Astrocyte (in vitro differentiated cells and primary cell): Measurements from ENCODE around the gene SRSF5. TPM values are rescaled to one million over a fixed set of nuclear protein-coding genes. Genes with fewer than 3 reads are reported as not detected.

Experiments used
- DNase-seq: peaks from one replicate; pipeline ENCODE4 v3.0.0-alpha.2; 2010; ENCODE audit warnings: low read depth
- FAIRE-seq: peaks from 2 replicates; lab custom pipeline; 2011; peaks lifted over from hg19 to GRCh38; lab: Jason Lieb, UNC
- H2AFZ ChIP-seq: 2 replicates; pipeline ENCODE4 v1.6.0; 2012; ENCODE audit warnings: low read depth, low read length, inconsistent platforms
- H3K27ac ChIP-seq: 2 replicates; pipeline ENCODE4 v1.5.1; 2011; ENCODE audit warnings: low read depth, low read length, inconsistent platforms
- H3K27me3 ChIP-seq: 2 replicates; pipeline ENCODE4 v1.6.0; 2011; ENCODE audit warnings: low read length, inconsistent platforms; ENCODE audit not compliant: insufficient read depth
- H3K36me3 ChIP-seq: 2 replicates; pipeline ENCODE4 v1.5.1; 2011; ENCODE audit warnings: low read length, inconsistent platforms; ENCODE audit not compliant: insufficient read depth
- H3K4me1 ChIP-seq: 2 replicates; pipeline ENCODE4 v1.5.1; 2011; ENCODE audit warnings: low read length, inconsistent platforms; ENCODE audit not compliant: insufficient read depth
- H3K4me2 ChIP-seq: 2 replicates; pipeline ENCODE4 v1.6.0; 2012; ENCODE audit warnings: low read length, inconsistent platforms
- H3K4me3 ChIP-seq: 2 replicates; pipeline ENCODE4 v1.5.1; 2011; ENCODE audit warnings: low read depth, mild to moderate bottlenecking, low read length, inconsistent platforms; ENCODE audit not compliant: insufficient read depth
- H3K79me2 ChIP-seq: 2 replicates; pipeline ENCODE4 v1.6.0; 2012; ENCODE audit warnings: mild to moderate bottlenecking, low read length, inconsistent platforms; ENCODE audit not compliant: insufficient read depth
- H3K9ac ChIP-seq: 2 replicates; pipeline ENCODE4 v1.6.0; 2012; ENCODE audit warnings: mild to moderate bottlenecking, low read length, inconsistent platforms
- H3K9me3 ChIP-seq: 2 replicates; pipeline ENCODE4 v1.5.1; 2012; ENCODE audit warnings: low read depth, mild to moderate bottlenecking, low read length, inconsistent platforms; ENCODE audit not compliant: insufficient read depth
- H4K20me1 ChIP-seq: 2 replicates; pipeline ENCODE4 v1.6.0; 2012; ENCODE audit warnings: low read length, inconsistent platforms; ENCODE audit not compliant: insufficient read depth
- H3K27ac Mint-ChIP-seq: one replicate; pipeline ENCODE4 v1.8.0; 2021; ENCODE audit warnings: mild to moderate bottlenecking, mixed read lengths; ENCODE audit not compliant: unreplicated experiment
- H3K27me3 Mint-ChIP-seq: one replicate; pipeline ENCODE4 v1.8.0; 2021; ENCODE audit warnings: low read depth, mixed read lengths; ENCODE audit not compliant: unreplicated experiment
- H3K36me3 Mint-ChIP-seq: one replicate; pipeline ENCODE4 v1.8.0; 2021; ENCODE audit warnings: low read depth, mixed read lengths; ENCODE audit not compliant: unreplicated experiment
- H3K4me1 Mint-ChIP-seq: one replicate; pipeline ENCODE4 v1.8.0; 2021; ENCODE audit warnings: low read depth, mixed read lengths; ENCODE audit not compliant: unreplicated experiment
- H3K4me3 Mint-ChIP-seq: one replicate; pipeline ENCODE4 v1.8.0; 2021; ENCODE audit warnings: mild to moderate bottlenecking, moderate library complexity, mixed read lengths; ENCODE audit not compliant: unreplicated experiment
- H3K9me3 Mint-ChIP-seq: one replicate; pipeline ENCODE4 v1.8.0; 2021; ENCODE audit warnings: mild to moderate bottlenecking, mixed read lengths; ENCODE audit not compliant: unreplicated experiment
- CTCF ChIP-seq: IDR thresholded peaks from 2 replicates; pipeline ENCODE4 v1.5.1; 2011; ENCODE audit warnings: low read depth, mild to moderate bottlenecking, inconsistent platforms, low read length, moderate library complexity; ENCODE audit not compliant: insufficient read depth
- EZH2 ChIP-seq: IDR thresholded peaks from 2 replicates; pipeline ENCODE4 v1.6.1; 2012; ENCODE audit warnings: mild to moderate bottlenecking, low read length, inconsistent platforms; ENCODE audit not compliant: insufficient read depth
- total RNA-seq: library from RNA; stranded (reverse); gene quantifications from 2 replicates; pipeline ENCODE4 v1.2.1, GENCODE V29; 2021

The SRSF5 gene
- total RNA-seq, 1 donor from 2014 or later: 195 TPM

- no peaks in the 10 kb centered on the region for H3K27me3 Mint-ChIP-seq
- DNase-seq (no peak), FAIRE-seq (no peak)
- Histone ChIP-seq H3K4me1 (peaks cover 19% of the 10 kb centered on the region), H3K4me3 (no peak overlapping the region), H3K79me2 (peaks cover 56% of the 10 kb centered on the region), H3K4me2 (peak overlapping the region; percentile 23), H3K27me3 (no peaks in the 10 kb centered on the region), H3K27ac (no peak overlapping the region), H2AFZ (no peak overlapping the region), H3K9ac (peak overlapping the region; percentile 9), H3K36me3 (peaks cover 71% of the 10 kb centered on the region), H3K9me3 (no peaks in the 10 kb centered on the region), H4K20me1 (peaks cover 71% of the 10 kb centered on the region)
- no peak overlapping the region for H3K27ac Mint-ChIP-seq
- no peak overlapping the region for H3K4me3 Mint-ChIP-seq
- TF ChIP-seq CTCF: no peak
- no peak for TF ChIP-seq EZH2
- no peaks in the 10 kb centered on the region for H3K9me3 Mint-ChIP-seq
- peaks cover 28% of the 10 kb centered on the region for H3K36me3 Mint-ChIP-seq
- H3K4me1 Mint-ChIP-seq: peaks cover 23% of the 10 kb centered on the region
These were observed 3.6 kb downstream of the SRSF5 start for GRCh38 chr14:69770559-69770958.

- no peaks in the 10 kb centered on the region for H3K27me3 ChIP-seq
- Mint-ChIP-seq H3K4me1 (peaks cover 21% of the 10 kb centered on the region), H3K36me3 (peaks cover 28% of the 10 kb centered on the region), H3K9me3 (no peaks in the 10 kb centered on the region), H3K4me3 (no peak overlapping the region), H3K27ac (no peak overlapping the region), H3K27me3 (no peaks in the 10 kb centered on the region)
- H3K9me3 ChIP-seq: no peaks in the 10 kb centered on the region
- no peak overlapping the region for H2AFZ ChIP-seq
- H3K36me3 ChIP-seq: peaks cover 74% of the 10 kb centered on the region
- H3K4me2 ChIP-seq: no peak overlapping the region
- H3K79me2 ChIP-seq: peaks cover 62% of the 10 kb centered on the region
- FAIRE-seq: no peak
- H3K4me1 ChIP-seq: peaks cover 19% of the 10 kb centered on the region
- H3K4me3 ChIP-seq: no peak overlapping the region
- DNase-seq: no peak
- H3K27ac ChIP-seq: no peak overlapping the region
- no peak for TF ChIP-seq CTCF
- TF ChIP-seq EZH2: no peak
- H4K20me1 ChIP-seq: peaks cover 76% of the 10 kb centered on the region
- H3K9ac ChIP-seq: no peak overlapping the region
These were observed 4.2 kb downstream of the SRSF5 start for GRCh38 chr14:69771136-69771535.

GRCh38 chr14:69772082-69773017, 5.4 kb downstream of the SRSF5 start:
- TF ChIP-seq CTCF (no peak), EZH2 (no peak)
- Histone ChIP-seq H3K4me2 (no peak overlapping the region), H3K4me1 (peaks cover 15% of the 10 kb centered on the region), H3K27ac (no peak overlapping the region), H4K20me1 (peaks cover 88% of the 10 kb centered on the region), H3K9ac (no peak overlapping the region), H3K9me3 (no peaks in the 10 kb centered on the region), H3K4me3 (no peak overlapping the region), H3K27me3 (no peaks in the 10 kb centered on the region), H3K36me3 (peaks cover 84% of the 10 kb centered on the region), H2AFZ (no peak overlapping the region), H3K79me2 (peaks cover 63% of the 10 kb centered on the region)
- peak overlapping the region; percentile 23 for H3K27ac Mint-ChIP-seq
- DNase-seq: no peak
- H3K9me3 Mint-ChIP-seq: no peaks in the 10 kb centered on the region
- H3K4me3 Mint-ChIP-seq: no peak overlapping the region
- no peaks in the 10 kb centered on the region for H3K27me3 Mint-ChIP-seq
- H3K4me1 Mint-ChIP-seq: peaks cover 22% of the 10 kb centered on the region
- peaks cover 28% of the 10 kb centered on the region for H3K36me3 Mint-ChIP-seq
- FAIRE-seq: no peak
